GM12865 (cell line): ENCODE results near the gene SRRT.
"Not testable (repeated sequence)": the region's sequence is repeated elsewhere in the genome, so short reads cannot be mapped to it uniquely, and the experiment has no call there.

ENCODE experiments used
- DNase-seq: peaks from one replicate; pipeline ENCODE4 v3.0.0; 2010; ENCODE audit warnings: low read depth
- H3K4me3 ChIP-seq: 2 replicates; pipeline ENCODE4 v1.5.1; 2011; ENCODE audit warnings: mild to moderate bottlenecking, low read depth, low read length, control low read depth
- CTCF ChIP-seq: IDR thresholded peaks from 2 replicates; pipeline ENCODE4 v1.5.1; 2011; ENCODE audit warnings: low read length, control low read depth, low read depth, inconsistent platforms; ENCODE audit not compliant: insufficient read depth; ENCODE audit errors: missing control alignments

Gene SRRT

GRCh38 chr7:100839361-100839760, 35.5 kb upstream of the SRRT start:
- no peak overlapping the region for H3K4me3 ChIP-seq
- TF ChIP-seq CTCF: no peak
- no peak for DNase-seq

GRCh38 chr7:100840470-100841100, 34.3 kb upstream of the SRRT start:
- TF ChIP-seq CTCF: no peak
- no peak for DNase-seq
- no peak overlapping the region for H3K4me3 ChIP-seq

GRCh38 chr7:100847360-100847759, 27.5 kb upstream of the SRRT start:
- no peak overlapping the region for H3K4me3 ChIP-seq
- TF ChIP-seq CTCF: no peak
- no peak for DNase-seq

- peak within 1 kb of the TSS; percentile 74 for H3K4me3 ChIP-seq
- DNase-seq: peak; percentile 90
- TF ChIP-seq CTCF: peak; percentile 92
Observed at GRCh38 chr7:100852048-100852872, 22.6 kb upstream of the SRRT start, which contains the start of gene SLC12A9. Gene SLC12A9, plus strand, starts transcription at chr7:100852713. Its CDS starts 1,485 bp downstream, at chr7:100854198.

GRCh38 chr7:100854146-100854895, 20.6 kb upstream of the SRRT start:
- no peak overlapping the region for H3K4me3 ChIP-seq
- no peak for DNase-seq
- TF ChIP-seq CTCF: no peak

GRCh38 chr7:100854899-100855298, 20.0 kb upstream of the SRRT start:
- DNase-seq, H3K4me3 ChIP-seq: not testable (repeated sequence)

GRCh38 chr7:100855515-100855914, 19.4 kb upstream of the SRRT start:
- no peak for TF ChIP-seq CTCF
- no peak overlapping the region for H3K4me3 ChIP-seq
- DNase-seq: no peak
